Fibroblast of mammary gland (primary cell): Measurements from ENCODE around the gene TMEM117.
"Not testable (repeated sequence)": the region's sequence is repeated elsewhere in the genome, so short reads cannot be mapped to it uniquely, and the experiment has no call there.

Experiments
- DNase-seq: peaks from one replicate; pipeline ENCODE4 v3.0.0-alpha.2; 2010; ENCODE audit warnings: low read depth
- H3K4me3 ChIP-seq: 2 replicates; pipeline ENCODE4 v1.5.1; 2011; ENCODE audit warnings: low read depth, mild to moderate bottlenecking, low read length, moderate library complexity; ENCODE audit not compliant: control insufficient read depth
- CTCF ChIP-seq: conservative IDR thresholded peaks from 2 replicates; pipeline ENCODE4 v1.5.1; 2011; ENCODE audit warnings: low read depth, low read length, inconsistent platforms; ENCODE audit not compliant: control insufficient read depth, insufficient read depth

The TMEM117 gene

GRCh38 chr12:43863770-43864366 lies 28.0 kb downstream of the TMEM117 start:
- no peak for DNase-seq

GRCh38 chr12:43864557-43864956 lies 28.7 kb downstream of the TMEM117 start:
- not testable (repeated sequence) for H3K4me3 ChIP-seq, DNase-seq

More at GRCh38 chr12:43863770-43864366, 28.0 kb downstream of the TMEM117 start:
- TF ChIP-seq CTCF, result no peak
- H3K4me3 ChIP-seq, result no peak overlapping the region

- no peak for DNase-seq
- TF ChIP-seq CTCF, result no peak
- H3K4me3 ChIP-seq, result no peak overlapping the region
These were observed 33.3 kb downstream of the TMEM117 start for GRCh38 chr12:43869184-43869583.

- H3K4me3 ChIP-seq, DNase-seq: not testable (repeated sequence)
These were observed 33.9 kb downstream of the TMEM117 start for GRCh38 chr12:43869765-43870164.

- not testable (repeated sequence) for DNase-seq, H3K4me3 ChIP-seq
These were observed 35.4 kb downstream of the TMEM117 start for GRCh38 chr12:43871258-43871657.

GRCh38 chr12:43872396-43872795 lies 36.5 kb downstream of the TMEM117 start:
- no peak for DNase-seq
- H3K4me3 ChIP-seq, result no peak overlapping the region

GRCh38 chr12:43878050-43878449 lies 42.2 kb downstream of the TMEM117 start:
- no peak for TF ChIP-seq CTCF
- DNase-seq, result no peak

More at GRCh38 chr12:43872396-43872795, 36.5 kb downstream of the TMEM117 start:
- TF ChIP-seq CTCF, result no peak

GRCh38 chr12:43880547-43880946 lies 44.7 kb downstream of the TMEM117 start:
- no peak for TF ChIP-seq CTCF
- DNase-seq, result no peak
- no peak overlapping the region for H3K4me3 ChIP-seq

More at GRCh38 chr12:43878050-43878449, 42.2 kb downstream of the TMEM117 start:
- H3K4me3 ChIP-seq, result no peak overlapping the region
